ENCODE data around the gene DDX51. TPM values are rescaled to one million over a fixed set of nuclear protein-coding genes. Genes with fewer than 3 reads are reported as not detected.
A peak's percentile ranks its signal among the peaks of the same experiment; 100 is the strongest.
"Not testable (repeated sequence)": the region's sequence is repeated elsewhere in the genome, so short reads cannot be mapped to it uniquely, and the experiment has no call there.

The DDX51 gene
- total RNA-seq, 1 experiment from 2014 or later = 4.7 TPM

- no peak for DNase-seq (ENCODE audit: low spot score)
Observed at GRCh38 chr12:132154941-132155770, 11.0 kb upstream of the DDX51 start.

- DNase-seq (ENCODE audit: low spot score) = no peak
Observed at GRCh38 chr12:132154341-132154761, 10.2 kb upstream of the DDX51 start.

- DNase-seq (ENCODE audit: low spot score) = peak; percentile 43
Observed at GRCh38 chr12:132153501-132154340, 9.6 kb upstream of the DDX51 start.

- DNase-seq (ENCODE audit: low spot score) = no peak
Observed at GRCh38 chr12:132152953-132153352, 8.8 kb upstream of the DDX51 start.

- no peak for DNase-seq (ENCODE audit: low spot score)
Observed at GRCh38 chr12:132152411-132152821, 8.3 kb upstream of the DDX51 start.

GRCh38 chr12:132151766-132152410, 7.8 kb upstream of the DDX51 start:
- no peak for DNase-seq (ENCODE audit: low spot score)

GRCh38 chr12:132151145-132151765, 7.1 kb upstream of the DDX51 start:
- no peak for DNase-seq (ENCODE audit: low spot score)

GRCh38 chr12:132150780-132151144, 6.6 kb upstream of the DDX51 start:
- no peak for DNase-seq (ENCODE audit: low spot score)

GRCh38 chr12:132149526-132149925, 5.4 kb upstream of the DDX51 start:
- not testable (repeated sequence) for DNase-seq (ENCODE audit: low spot score)

- DNase-seq (ENCODE audit: low spot score) = no peak
Observed at GRCh38 chr12:132148368-132149045, 4.4 kb upstream of the DDX51 start.

- no peak for DNase-seq (ENCODE audit: low spot score)
Observed at GRCh38 chr12:132147423-132148367, 3.6 kb upstream of the DDX51 start.

GRCh38 chr12:132146772-132147422, 2.8 kb upstream of the DDX51 start:
- no peak for DNase-seq (ENCODE audit: low spot score)

GRCh38 chr12:132146098-132146497, 2.0 kb upstream of the DDX51 start:
- DNase-seq (ENCODE audit: low spot score) = no peak

- no peak for DNase-seq (ENCODE audit: low spot score)
Observed at GRCh38 chr12:132145334-132145733, 1.2 kb upstream of the DDX51 start.

GRCh38 chr12:132144810-132145168, 670 bp upstream of the DDX51 start:
- no peak for DNase-seq (ENCODE audit: low spot score)

GRCh38 chr12:132143336-132144071, 615 bp downstream of the DDX51 start:
- no peak for DNase-seq (ENCODE audit: low spot score)

GRCh38 chr12:132142679-132143335, 1.3 kb downstream of the DDX51 start:
- DNase-seq (ENCODE audit: low spot score) = no peak

GRCh38 chr12:132141976-132142678, 2.0 kb downstream of the DDX51 start:
- DNase-seq (ENCODE audit: low spot score) = no peak

Data from A172 (cell line).